Upper lobe of right lung (tissue), 1 donor: ENCODE results near the gene NECTIN4. TPM values are rescaled to one million over a fixed set of nuclear protein-coding genes. Genes with fewer than 3 reads are reported as not detected.
A peak's percentile ranks its signal among the peaks of the same experiment; 100 is the strongest.

Source experiments
- ATAC-seq: fragments of 200-7000 bp; cut with Tn5 transposase; one replicate; pipeline ENCODE4 v1.9.1; 2020; ENCODE audit warnings: mild to moderate bottlenecking, moderate library complexity
- DNase-seq: peaks from one replicate; pipeline ENCODE4 v3.0.0-alpha.2; 2020
- H3K27ac ChIP-seq: fragments of 200-600 bp; one replicate; pipeline ENCODE4 v1.8.0; 2022
- H3K27me3 ChIP-seq: fragments of 200-600 bp; one replicate; pipeline ENCODE4 v1.8.0; 2022; ENCODE audit warnings: mild to moderate bottlenecking
- H3K36me3 ChIP-seq: fragments of 200-600 bp; one replicate; pipeline ENCODE4 v1.8.0; 2022
- H3K4me1 ChIP-seq: fragments of 200-600 bp; one replicate; pipeline ENCODE4 v1.8.0; 2022
- H3K4me3 ChIP-seq: fragments of 200-600 bp; one replicate; pipeline ENCODE4 v1.8.0; 2022; ENCODE audit warnings: mild to moderate bottlenecking
- H3K9me3 ChIP-seq: fragments of 200-600 bp; one replicate; pipeline ENCODE4 v1.8.0; 2022
- CTCF ChIP-seq: fragments of 200-600 bp; IDR thresholded peaks from one replicate; pipeline ENCODE4 v1.8.0; 2022; ENCODE audit warnings: antibody characterized with exemption
- intact Hi-C: fragments of 100-400 bp; cut with DNase I; formaldehyde crosslinking; loops from one replicate; pipeline ENCODE4 v1.11.0; 2022
- long read RNA-seq: library from polyadenylated mRNA; unstranded; transcript quantifications from one replicate; pipeline ENCODE4 v2.0.0, GENCODE V29; 2021
- total RNA-seq: library from RNA; stranded (reverse); fragmentation: NEBNext Ultra II Directional; extraction: Animal tissue kit (Norgen Biotek cat#: 25700); gene quantifications from one replicate; pipeline ENCODE4 v1.2.1, GENCODE V29; 2021
- donor health status: DM: no; HTN: yes; CAD: no; lungs with severe emphysema.

NECTIN4 gene
- 5.4 TPM for total RNA-seq
- long read RNA-seq, transcript NECTIN4-201 (9 exons, 3,502 nt), result major isoform, 12 of 20 reads
- long read RNA-seq, partial matches to known transcripts, result 1 of 20 reads
- long read RNA-seq, other reads (novel, unspliced or antisense), result 7 of 20 reads

- no peaks in the 10 kb centered on the region for H3K36me3 ChIP-seq
- H3K27ac ChIP-seq, result peak within 1 kb of the TSS; percentile 60
- ATAC-seq (peak; percentile 91), DNase-seq (peak; percentile 87)
- no peaks in the 10 kb centered on the region for H3K9me3 ChIP-seq
- TF ChIP-seq CTCF, result no peak
- intact Hi-C loops, result no loop called here
- H3K4me1 ChIP-seq, result peaks cover 2% of the 10 kb centered on the region
- no peaks in the 10 kb centered on the region for H3K27me3 ChIP-seq
- H3K4me3 ChIP-seq, result peak within 1 kb of the TSS; percentile 39
These were observed at the start of gene NECTIN4 for GRCh38 chr1:161089251-161089924. NECTIN4 (minus strand) TSS chr1:161089558; CDS start chr1:161089296, 262 bp downstream.

DNA sequence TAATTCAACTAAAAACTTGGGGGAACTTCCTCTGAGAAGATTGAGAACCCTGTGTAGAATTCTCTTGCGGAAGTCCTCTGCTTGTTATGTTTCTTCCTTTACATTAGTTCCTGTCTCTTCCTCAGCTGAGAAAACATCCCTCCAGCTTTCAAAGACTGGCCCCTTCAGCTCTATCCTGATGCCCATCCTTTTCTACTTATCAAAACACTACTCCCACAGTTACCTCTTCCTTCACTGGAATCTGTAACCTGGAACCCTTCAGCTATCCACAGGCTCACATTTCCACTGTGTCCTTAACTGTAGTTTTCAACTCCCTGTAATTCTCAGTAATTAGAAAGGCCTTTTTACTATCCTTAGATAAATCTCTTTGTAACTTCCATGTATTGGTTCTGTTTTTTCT lies 49.1 kb upstream of the NECTIN4 start:
- DNase-seq, result no peak
- H3K4me3 ChIP-seq, result no peak overlapping the region
- H3K9me3 ChIP-seq, result no peaks in the 10 kb centered on the region
- TF ChIP-seq CTCF, result no peak
- intact Hi-C loops, result no loop called here
- H3K27ac ChIP-seq, result peak overlapping the region; percentile 53
- no peak for ATAC-seq
- H3K36me3 ChIP-seq, result no peaks in the 10 kb centered on the region
- H3K27me3 ChIP-seq, result no peaks in the 10 kb centered on the region
- H3K4me1 ChIP-seq, result peaks cover 26% of the 10 kb centered on the region

GRCh38 chr1:161137881-161138280 lies 48.5 kb upstream of the NECTIN4 start:
- no peaks in the 10 kb centered on the region for H3K27me3 ChIP-seq
- no peaks in the 10 kb centered on the region for H3K9me3 ChIP-seq
- H3K4me1 ChIP-seq, result peaks cover 28% of the 10 kb centered on the region
- TF ChIP-seq CTCF, result no peak
- DNase-seq (no peak), ATAC-seq (no peak)
- no peak overlapping the region for H3K4me3 ChIP-seq
- H3K36me3 ChIP-seq, result no peaks in the 10 kb centered on the region
- H3K27ac ChIP-seq, result peak overlapping the region; percentile 53
- intact Hi-C loops, result no loop called here

DNA sequence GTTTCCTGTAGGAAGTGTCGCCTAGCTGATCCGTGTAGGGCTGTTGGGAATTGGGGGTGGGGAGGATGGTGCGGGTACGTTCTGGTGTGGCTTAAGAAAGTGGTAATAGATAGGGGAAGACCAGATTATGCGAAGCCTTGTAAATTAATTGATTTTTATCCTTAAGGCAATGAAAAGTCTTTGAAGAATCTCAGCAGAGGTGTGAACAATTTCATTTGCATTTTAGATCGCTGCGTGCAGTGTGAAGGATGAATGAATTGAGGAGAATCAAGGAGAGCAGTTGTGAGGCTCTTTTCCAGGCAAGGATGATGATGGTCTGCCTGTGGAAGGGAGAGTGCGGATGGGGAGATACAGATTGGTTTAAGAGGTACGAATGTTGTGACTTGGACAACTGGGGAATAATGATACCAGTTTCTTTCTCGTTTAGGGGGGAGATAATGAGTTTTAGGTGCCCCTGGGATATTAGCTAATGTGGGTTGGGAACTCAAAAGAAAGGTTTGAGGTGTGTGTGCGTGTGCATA lies 43.9 kb upstream of the NECTIN4 start:
- intact Hi-C loops, result no loop called here
- H3K4me1 ChIP-seq, result peaks cover 53% of the 10 kb centered on the region
- ATAC-seq, result no peak

More for the DNA sequence above, 43.9 kb upstream of the NECTIN4 start:
- no peaks in the 10 kb centered on the region for H3K27me3 ChIP-seq
- DNase-seq, result no peak
- no peak for TF ChIP-seq CTCF
- peak overlapping the region; percentile 96 for H3K27ac ChIP-seq
- peak overlapping the region; percentile 69 for H3K4me3 ChIP-seq
- H3K36me3 ChIP-seq, result peaks cover 12% of the 10 kb centered on the region
- no peaks in the 10 kb centered on the region for H3K9me3 ChIP-seq
